NCI-H774 (cell line): ENCODE data around the gene SORL1-AS1.
A peak's percentile ranks its signal among the peaks of the same experiment; 100 is the strongest.

Experiments used
- DNase-seq: peaks from one replicate; lab custom pipeline; 2025; lab: John Stamatoyannopoulos, UW

SORL1-AS1 gene

DNA sequence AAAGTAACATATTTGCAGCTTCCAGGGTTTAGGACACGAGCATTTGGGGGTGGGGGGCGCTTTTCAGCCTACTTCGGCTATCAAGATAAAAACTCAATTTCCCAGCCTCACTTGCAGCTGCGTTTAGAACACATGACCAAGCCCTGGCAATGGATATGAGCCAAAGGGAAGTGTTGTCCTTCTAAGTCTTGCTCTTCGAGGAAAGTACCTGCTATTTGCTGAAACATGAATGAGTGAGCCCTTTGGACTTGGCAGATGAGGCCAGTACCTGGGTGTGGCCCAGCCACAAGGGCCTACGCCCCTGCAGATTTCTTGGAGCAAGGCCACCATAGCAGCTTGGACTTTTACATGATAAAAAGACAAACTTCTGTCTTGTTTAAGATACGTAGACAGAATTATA lies 60.9 kb downstream of the SORL1-AS1 start:
- no peak for DNase-seq

DNA sequence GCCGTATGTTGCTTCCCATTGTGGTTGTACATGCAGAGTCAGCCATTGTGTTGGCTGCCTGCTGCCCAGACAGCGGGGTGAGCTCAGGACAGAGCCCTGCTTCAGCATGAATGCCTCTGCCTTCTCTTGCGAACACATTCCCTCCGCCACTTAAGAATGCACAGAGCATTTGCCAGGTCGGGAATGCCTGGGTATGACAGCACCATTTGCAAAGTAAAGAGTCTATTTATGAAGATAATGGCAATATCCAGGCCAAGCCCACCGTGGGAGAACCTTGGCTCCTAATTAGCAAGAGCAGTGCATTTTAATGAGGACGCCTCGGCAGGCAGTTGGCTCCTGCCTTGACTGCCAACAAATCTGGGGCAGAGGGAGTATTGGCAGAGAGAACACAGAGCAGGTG lies 63.1 kb downstream of the SORL1-AS1 start:
- DNase-seq = peak; percentile 72
